Stimulated activated naive CD8-positive, alpha-beta T cell treated with anti-CD3 and anti-CD28 coated beads, Interleukin-15, Interleukin-2, amounts not matched to agents 100 ng/mL and 50 ng/mL, for 24 hours (primary cell): ENCODE measurements around the gene RAB11FIP3.

Experiments used
- H3K27ac Mint-ChIP-seq: one replicate; pipeline ENCODE4 v1.8.0; 2021; ENCODE audit warnings: mild to moderate bottlenecking, mixed read lengths
- H3K27me3 Mint-ChIP-seq: one replicate; pipeline ENCODE4 v1.8.0; 2021; ENCODE audit warnings: mixed read lengths
- H3K36me3 Mint-ChIP-seq: one replicate; pipeline ENCODE4 v1.8.0; 2021; ENCODE audit warnings: low read depth, mixed read lengths
- H3K4me1 Mint-ChIP-seq: one replicate; pipeline ENCODE4 v1.8.0; 2021; ENCODE audit warnings: low read depth, mixed read lengths
- H3K4me3 Mint-ChIP-seq: one replicate; pipeline ENCODE4 v1.8.0; 2021; ENCODE audit warnings: mild to moderate bottlenecking, mixed read lengths
- H3K9me3 Mint-ChIP-seq: one replicate; pipeline ENCODE4 v1.8.0; 2021; ENCODE audit warnings: mixed read lengths

RAB11FIP3 gene

GRCh38 chr16:567373-568256 is 142.2 kb downstream of the RAB11FIP3 start:
- peaks cover 2% of the 10 kb centered on the region for H3K27me3 Mint-ChIP-seq
- H3K4me3 Mint-ChIP-seq: peak overlapping the region; percentile 35
- peak overlapping the region; percentile 16 for H3K27ac Mint-ChIP-seq
- H3K9me3 Mint-ChIP-seq: no peaks in the 10 kb centered on the region
- H3K4me1 Mint-ChIP-seq: peaks cover 29% of the 10 kb centered on the region
- H3K36me3 Mint-ChIP-seq: no peaks in the 10 kb centered on the region

GRCh38 chr16:568401-569258 is 143.2 kb downstream of the RAB11FIP3 start:
- peak overlapping the region; percentile 90 for H3K27ac Mint-ChIP-seq
- no peaks in the 10 kb centered on the region for H3K9me3 Mint-ChIP-seq
- H3K27me3 Mint-ChIP-seq: no peaks in the 10 kb centered on the region
- H3K4me3 Mint-ChIP-seq: peak overlapping the region; percentile 84
- H3K36me3 Mint-ChIP-seq: no peaks in the 10 kb centered on the region
- peaks cover 29% of the 10 kb centered on the region for H3K4me1 Mint-ChIP-seq

DNA sequence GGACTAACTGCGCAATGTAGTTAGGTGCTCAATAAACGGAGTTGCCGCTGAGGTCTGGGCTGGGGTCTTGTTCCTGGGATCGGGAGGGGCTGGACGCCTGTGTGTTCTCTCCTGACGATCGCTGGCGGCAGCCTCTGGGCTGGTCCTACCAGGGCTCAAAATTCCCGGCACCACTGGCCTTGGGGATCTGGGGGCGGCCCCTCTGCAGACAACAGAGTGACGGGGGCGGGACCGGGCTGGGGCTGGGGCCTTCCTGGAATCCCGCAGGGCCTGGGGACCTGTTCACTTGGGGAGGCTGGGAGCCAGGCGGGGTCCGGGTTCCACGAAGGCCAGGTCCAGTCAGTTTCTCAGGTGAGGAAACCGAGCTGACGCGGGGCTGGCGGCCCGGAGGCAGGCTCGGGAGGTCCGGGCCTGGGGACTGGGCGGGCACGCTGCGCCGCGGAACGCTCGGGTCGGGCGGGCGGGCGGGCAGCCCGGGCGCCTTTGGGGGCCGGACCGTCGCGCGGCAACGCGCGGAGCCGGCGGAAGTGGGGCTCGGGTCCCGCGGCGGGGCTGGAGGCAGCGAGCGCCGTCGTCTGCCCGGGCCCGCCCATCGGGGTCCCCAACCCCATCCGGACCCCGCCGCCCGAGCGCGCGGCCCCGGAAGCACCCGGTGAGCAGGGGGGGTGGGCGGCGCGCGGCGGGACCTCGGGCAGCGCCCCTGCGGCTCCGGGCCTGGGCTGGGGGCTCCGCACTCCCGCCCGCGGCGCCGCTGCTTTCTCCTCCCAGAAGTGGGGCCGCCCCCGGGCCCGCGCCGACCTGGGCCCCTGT is 144.2 kb downstream of the RAB11FIP3 start, which contains the start of gene PIGQ:
Gene PIGQ, plus strand, starts transcription at position 524 of the 810 bp plus-strand sequence. CDS start 4,107 bp downstream, outside the sequence.
- Mint-ChIP-seq H3K27me3 (no peaks in the 10 kb centered on the region), H3K36me3 (no peaks in the 10 kb centered on the region), H3K27ac (peak within 1 kb of the TSS; percentile 90), H3K9me3 (no peaks in the 10 kb centered on the region), H3K4me1 (peaks cover 29% of the 10 kb centered on the region), H3K4me3 (peak within 1 kb of the TSS; percentile 86)
